Measurements from ENCODE around the gene EGR2.

Gene EGR2

GRCh38 chr10:62763155-62763554 is 53.0 kb downstream of the EGR2 start:
- no peak for TF ChIP-seq POLR2AphosphoS5 (IDR thresholded peaks at IDR 0.05; ENCODE audit: low read depth, low read length)
- TF ChIP-seq TAF1 (IDR thresholded peaks at IDR 0.05; ENCODE audit: borderline replicate concordance, low read depth, low read length), result no peak
- TF ChIP-seq POLR2A (IDR thresholded peaks at IDR 0.05; ENCODE audit: low read depth, low read length), result no peak
- no peak for DNase-seq (ENCODE audit: insufficient read length)
- FAIRE-seq, result no peak
